ENCODE measurements around the gene GPD2. TPM values are rescaled to one million over a fixed set of nuclear protein-coding genes. Genes with fewer than 3 reads are reported as not detected.

Gene GPD2
- total and polyA plus RNA-seq, 2 donors (not counting 1 experiment from before 2014, with no cell fraction given): 5.1 to 26.8 TPM

DNA sequence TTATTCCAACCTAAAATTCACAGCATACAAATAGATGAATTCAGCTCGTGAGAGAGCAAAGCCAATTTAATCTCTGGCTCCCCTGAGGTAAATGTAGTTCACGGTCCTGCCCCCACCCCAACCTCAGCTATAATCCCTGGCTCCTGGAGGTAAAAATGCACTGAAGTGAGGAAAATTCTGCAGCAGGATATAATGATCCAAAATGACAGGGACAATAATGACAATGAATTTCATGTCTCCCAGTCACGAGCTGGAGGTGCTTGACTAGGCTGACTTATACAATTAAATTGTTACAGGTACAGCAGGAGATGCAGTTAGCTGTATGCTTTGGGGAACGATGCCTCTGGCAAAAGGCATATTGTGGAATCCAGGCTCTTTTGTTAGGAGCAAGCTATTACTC lies 82.0 kb downstream of the GPD2 start:
- Mint-ChIP-seq H3K4me3 (no peak overlapping the region), H3K9me3 (ENCODE audit: insufficient read depth) (peaks cover 2% of the 10 kb centered on the region), H3K27me3 (no peaks in the 10 kb centered on the region), H3K27ac (no peak overlapping the region), H3K4me1 (peaks cover 2% of the 10 kb centered on the region)
- intact Hi-C loops (cut with micrococcal nuclease): no loop called here
- Histone ChIP-seq H3K36me3 (replicated peaks in 1 of 2; ENCODE audit: control extremely low read depth in 1 of 2, control insufficient read depth in 1 of 2, extremely low read depth in 1 of 2, insufficient read depth in 2 of 2, low read length in 1 of 2) (peaks cover 0 to 10% of the 10 kb centered on the region in 2 experiments), H3K4me2 (replicated peaks; ENCODE audit: low read depth, low read length, poor library complexity, severe bottlenecking) (no peak overlapping the region), H3K4me1 (ENCODE audit: control insufficient read depth in 2 of 2, insufficient read depth in 2 of 2, low read length in 2 of 2) (no peaks in the 10 kb centered on the region), H3K79me2 (ENCODE audit: control insufficient read depth, insufficient read depth, low read length) (no peaks in the 10 kb centered on the region), H3K9me3 (ENCODE audit: control extremely low read depth in 1 of 3, control insufficient read depth in 2 of 3, insufficient read depth in 1 of 3, low read length in 2 of 3) (peaks cover 0 to 9% (median 0%) of the 10 kb centered on the region in 3 donors), H3K27ac (ENCODE audit: low read length in 2 of 2) (no peak overlapping the region), H3K27me3 (replicated peaks in 1 of 4; ENCODE audit: control extremely low read depth in 1 of 4, control insufficient read depth in 3 of 4, insufficient read depth in 4 of 4, low read length in 3 of 4) (no peaks in the 10 kb centered on the region), H3K4me3 (ENCODE audit: control extremely low read depth in 1 of 5, extremely low read depth in 1 of 5, insufficient read depth in 1 of 5, low read depth in 2 of 5, low read length in 4 of 5) (no peak overlapping the region), H4K20me1 (ENCODE audit: control insufficient read depth, insufficient read depth, low read length, poor library complexity, severe bottlenecking) (no peaks in the 10 kb centered on the region), H3K9ac (ENCODE audit: low read length) (no peak overlapping the region), H2AFZ (ENCODE audit: insufficient read depth, low read depth, low read length, poor library complexity, severe bottlenecking) (no peak overlapping the region)
- ATAC-seq (ENCODE audit: low read depth) (no peak), DNase-seq (no peak)
- TF ChIP-seq, protein P1, sequence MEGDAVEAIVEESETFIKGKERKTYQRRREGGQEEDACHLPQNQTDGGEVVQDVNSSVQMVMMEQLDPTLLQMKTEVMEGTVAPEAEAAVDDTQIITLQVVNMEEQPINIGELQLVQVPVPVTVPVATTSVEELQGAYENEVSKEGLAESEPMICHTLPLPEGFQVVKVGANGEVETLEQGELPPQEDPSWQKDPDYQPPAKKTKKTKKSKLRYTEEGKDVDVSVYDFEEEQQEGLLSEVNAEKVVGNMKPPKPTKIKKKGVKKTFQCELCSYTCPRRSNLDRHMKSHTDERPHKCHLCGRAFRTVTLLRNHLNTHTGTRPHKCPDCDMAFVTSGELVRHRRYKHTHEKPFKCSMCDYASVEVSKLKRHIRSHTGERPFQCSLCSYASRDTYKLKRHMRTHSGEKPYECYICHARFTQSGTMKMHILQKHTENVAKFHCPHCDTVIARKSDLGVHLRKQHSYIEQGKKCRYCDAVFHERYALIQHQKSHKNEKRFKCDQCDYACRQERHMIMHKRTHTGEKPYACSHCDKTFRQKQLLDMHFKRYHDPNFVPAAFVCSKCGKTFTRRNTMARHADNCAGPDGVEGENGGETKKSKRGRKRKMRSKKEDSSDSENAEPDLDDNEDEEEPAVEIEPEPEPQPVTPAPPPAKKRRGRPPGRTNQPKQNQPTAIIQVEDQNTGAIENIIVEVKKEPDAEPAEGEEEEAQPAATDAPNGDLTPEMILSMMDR (IDR thresholded peaks at IDR 0.05): no peak
- no peak for TF ChIP-seq EZH2 (IDR thresholded peaks at IDR 0.05; ENCODE audit: borderline replicate concordance, insufficient read depth, low read depth, low read length, poor library complexity, severe bottlenecking)
- ChIA-PET CTCF (no interaction called here), POLR2A (no interaction called here)
- WGBS (ENCODE audit: insufficient coverage): 100% methylated on average over 1 of the region's 4 CpGs

DNA sequence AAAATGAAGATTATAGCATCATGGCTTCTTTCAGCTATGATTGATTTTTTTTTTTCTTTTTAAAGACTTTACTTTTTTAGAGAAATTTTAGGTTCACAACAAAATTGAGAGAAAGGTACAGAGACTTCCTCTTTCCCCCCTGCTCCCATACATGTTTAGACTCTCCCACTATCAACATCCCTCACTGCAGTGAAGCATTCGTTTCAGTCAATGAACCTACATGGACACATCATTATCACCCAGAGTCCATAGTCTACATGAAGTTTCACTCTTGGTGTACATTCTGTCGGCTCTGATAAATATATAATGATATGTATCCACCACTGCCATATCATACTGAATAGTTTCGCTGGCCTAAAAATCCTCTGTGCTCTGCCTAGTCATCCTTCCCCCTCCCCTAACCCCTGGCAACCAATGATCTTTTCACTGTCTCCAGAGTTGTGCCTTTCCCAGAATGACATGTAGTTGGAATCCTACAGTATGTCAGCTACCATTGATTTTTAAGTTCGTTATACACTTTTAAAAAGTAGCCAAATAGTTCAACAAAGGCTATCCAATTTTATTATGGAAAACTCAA lies 86.8 kb downstream of the GPD2 start:
- no peak for TF ChIP-seq EZH2 (IDR thresholded peaks at IDR 0.05; ENCODE audit: borderline replicate concordance, insufficient read depth, low read depth, low read length, poor library complexity, severe bottlenecking)
- TF ChIP-seq, protein P1 (IDR thresholded peaks at IDR 0.05): no peak
- DNase-seq (no peak), ATAC-seq (ENCODE audit: low read depth) (no peak)
- ChIA-PET POLR2A (no interaction called here), CTCF (interaction anchor here (1.4 kb wide), 1 partner anchor 138 kb away, joined by 3 read pairs; no protein-coding TSS in a partner anchor)
- no CpG with 5 or more reads among the region's 4 CpGs for WGBS (ENCODE audit: insufficient coverage)
- no peak overlapping the region for H2AFZ ChIP-seq (ENCODE audit: insufficient read depth, low read depth, low read length, poor library complexity, severe bottlenecking)
- H3K36me3 ChIP-seq (replicated peaks in 1 of 2; ENCODE audit: control extremely low read depth in 1 of 2, control insufficient read depth in 1 of 2, extremely low read depth in 1 of 2, insufficient read depth in 2 of 2, low read length in 1 of 2): peaks cover 0 to 2% of the 10 kb centered on the region in 2 experiments
- no peak overlapping the region for H3K4me2 ChIP-seq (replicated peaks; ENCODE audit: low read depth, low read length, poor library complexity, severe bottlenecking)
- Mint-ChIP-seq H3K9me3 (ENCODE audit: insufficient read depth) (peaks cover 2% of the 10 kb centered on the region), H3K27me3 (no peaks in the 10 kb centered on the region), H3K4me3 (no peak overlapping the region), H3K4me1 (peaks cover 11% of the 10 kb centered on the region), H3K27ac (no peak overlapping the region)
- H3K4me3 ChIP-seq (ENCODE audit: control extremely low read depth in 1 of 5, extremely low read depth in 1 of 5, insufficient read depth in 1 of 5, low read depth in 2 of 5, low read length in 4 of 5): no peak overlapping the region
- no peak overlapping the region for H3K27ac ChIP-seq (ENCODE audit: low read length in 2 of 2)
- H3K27me3 ChIP-seq (replicated peaks in 1 of 4; ENCODE audit: control extremely low read depth in 1 of 4, control insufficient read depth in 3 of 4, insufficient read depth in 4 of 4, low read length in 3 of 4): no peaks in the 10 kb centered on the region
- no peaks in the 10 kb centered on the region for H3K79me2 ChIP-seq (ENCODE audit: control insufficient read depth, insufficient read depth, low read length)
- no peaks in the 10 kb centered on the region for H4K20me1 ChIP-seq (ENCODE audit: control insufficient read depth, insufficient read depth, low read length, poor library complexity, severe bottlenecking)
- no peaks in the 10 kb centered on the region for H3K4me1 ChIP-seq (ENCODE audit: control insufficient read depth in 2 of 2, insufficient read depth in 2 of 2, low read length in 2 of 2)
- H3K9ac ChIP-seq (ENCODE audit: low read length): no peak overlapping the region
- intact Hi-C loops (cut with micrococcal nuclease): no loop called here
- peaks cover 0 to 9% (median 0%) of the 10 kb centered on the region in 3 donors for H3K9me3 ChIP-seq (ENCODE audit: control extremely low read depth in 1 of 3, control insufficient read depth in 2 of 3, insufficient read depth in 1 of 3, low read length in 2 of 3)
